DOHH2 (cell line): ENCODE data around the gene H6PD.

Experiments
- H3F3A ChIP-seq: fragments of 200-600 bp; sonication (generic), shearing (Covaris generic); 2 replicates; pipeline ENCODE4 v1.6.0; 2016; ENCODE audit warnings: antibody characterized with exemption, mild to moderate bottlenecking; ENCODE audit not compliant: control insufficient read depth, insufficient read depth
- H3K27ac ChIP-seq: fragments of 200-600 bp; sonication (generic); 2 replicates; pipeline ENCODE4 v1.5.1; 2014; ENCODE audit warnings: low read depth, mild to moderate bottlenecking, low read length, moderate library complexity
- H3K27me3 ChIP-seq: fragments of 200-600 bp; sonication (generic); 2 replicates; pipeline ENCODE4 v1.6.1; 2014; ENCODE audit warnings: mild to moderate bottlenecking, low read length, mixed read lengths; ENCODE audit not compliant: control insufficient read depth
- H3K36me3 ChIP-seq: fragments of 200-600 bp; sonication (generic); 2 replicates; pipeline ENCODE4 v1.6.1; 2014; ENCODE audit warnings: mild to moderate bottlenecking, low read length, moderate library complexity, mixed read lengths; ENCODE audit not compliant: control insufficient read depth
- H3K4me1 ChIP-seq: fragments of 200-600 bp; sonication (generic); 2 replicates; pipeline ENCODE4 v1.6.1; 2014; ENCODE audit warnings: mild to moderate bottlenecking, low read length, mixed read lengths; ENCODE audit not compliant: control insufficient read depth
- H3K4me2 ChIP-seq: fragments of 200-600 bp; sonication (generic); 2 replicates; pipeline ENCODE4 v1.6.0; 2014; ENCODE audit warnings: mild to moderate bottlenecking, low read length, moderate library complexity
- H3K4me3 ChIP-seq: fragments of 200-600 bp; sonication (generic); 2 replicates; pipeline ENCODE4 v1.5.1; 2014; ENCODE audit warnings: mild to moderate bottlenecking, low read length, mixed read lengths
- H3K79me2 ChIP-seq: fragments of 200-600 bp; sonication (generic); 2 replicates; pipeline ENCODE4 v1.6.1; 2014; ENCODE audit warnings: mild to moderate bottlenecking, low read length, mixed read lengths; ENCODE audit not compliant: control insufficient read depth
- H3K9me2 ChIP-seq: fragments of 200-600 bp; sonication (generic); replicated peaks from 2 replicates; pipeline ENCODE4 v1.6.1; 2014; ENCODE audit warnings: mild to moderate bottlenecking, low read length, mixed read lengths; ENCODE audit not compliant: control insufficient read depth
- H3K9me3 ChIP-seq: fragments of 200-600 bp; sonication (generic); 2 replicates; pipeline ENCODE4 v1.6.1; 2014; ENCODE audit warnings: antibody characterized with exemption, low read length, mixed read lengths; ENCODE audit not compliant: control insufficient read depth, insufficient read depth
- H4K20me1 ChIP-seq: fragments of 200-600 bp; sonication (generic); 2 replicates; pipeline ENCODE4 v1.6.0; 2014; ENCODE audit warnings: low read depth, mild to moderate bottlenecking, antibody characterized with exemption, low read length, moderate library complexity; ENCODE audit not compliant: control insufficient read depth, insufficient read depth
- EZH2phosphoT487 ChIP-seq: fragments of 200-600 bp; sonication (generic); IDR thresholded peaks from 2 replicates; pipeline ENCODE4 v1.6.1; 2017; ENCODE audit warnings: borderline replicate concordance, mild to moderate bottlenecking, antibody characterized with exemption, low read length, moderate library complexity, mixed read lengths
- TF ChIP-seq, protein P1 (sequence below): fragments of 200-600 bp; sonication (generic); IDR thresholded peaks from one replicate; pipeline ENCODE4 v1.5.1; 2014; ENCODE audit warnings: antibody characterized with exemption, mild to moderate bottlenecking, low read depth, low read length; ENCODE audit not compliant: poor library complexity, severe bottlenecking

H6PD gene

DNA sequence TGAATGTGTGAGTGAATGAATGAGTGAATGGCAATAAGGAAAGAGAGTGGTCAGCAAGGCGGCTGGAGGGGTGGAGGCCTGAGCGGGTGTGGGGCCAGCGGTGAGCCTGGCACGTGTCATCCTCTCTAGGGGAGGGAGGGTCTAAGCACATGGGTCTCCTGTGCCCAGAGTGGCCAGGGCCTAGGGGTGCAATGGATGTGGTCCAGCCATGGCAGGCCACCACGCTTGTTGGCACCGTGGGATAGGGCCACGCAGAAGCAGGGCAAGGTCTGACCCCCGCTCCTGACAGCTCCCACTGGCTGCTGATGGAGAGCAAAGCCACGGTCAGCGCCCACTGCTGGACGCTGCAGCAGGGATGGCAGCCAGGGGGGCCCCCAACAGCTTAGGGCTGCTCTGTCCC is 38.6 kb downstream of the H6PD start:
- Histone ChIP-seq H3K4me2 (no peak overlapping the region), H3K9me2 (no peaks in the 10 kb centered on the region), H3K4me1 (no peaks in the 10 kb centered on the region), H3K27ac (no peak overlapping the region), H3K9me3 (no peaks in the 10 kb centered on the region), H4K20me1 (no peaks in the 10 kb centered on the region), H3K27me3 (peaks cover 7% of the 10 kb centered on the region; the same call in 1 of the 2 replicates), H3F3A (no peaks in the 10 kb centered on the region), H3K4me3 (no peak overlapping the region), H3K79me2 (no peaks in the 10 kb centered on the region), H3K36me3 (no peaks in the 10 kb centered on the region)
- no peak for TF ChIP-seq EZH2phosphoT487
- TF ChIP-seq, protein P1, sequence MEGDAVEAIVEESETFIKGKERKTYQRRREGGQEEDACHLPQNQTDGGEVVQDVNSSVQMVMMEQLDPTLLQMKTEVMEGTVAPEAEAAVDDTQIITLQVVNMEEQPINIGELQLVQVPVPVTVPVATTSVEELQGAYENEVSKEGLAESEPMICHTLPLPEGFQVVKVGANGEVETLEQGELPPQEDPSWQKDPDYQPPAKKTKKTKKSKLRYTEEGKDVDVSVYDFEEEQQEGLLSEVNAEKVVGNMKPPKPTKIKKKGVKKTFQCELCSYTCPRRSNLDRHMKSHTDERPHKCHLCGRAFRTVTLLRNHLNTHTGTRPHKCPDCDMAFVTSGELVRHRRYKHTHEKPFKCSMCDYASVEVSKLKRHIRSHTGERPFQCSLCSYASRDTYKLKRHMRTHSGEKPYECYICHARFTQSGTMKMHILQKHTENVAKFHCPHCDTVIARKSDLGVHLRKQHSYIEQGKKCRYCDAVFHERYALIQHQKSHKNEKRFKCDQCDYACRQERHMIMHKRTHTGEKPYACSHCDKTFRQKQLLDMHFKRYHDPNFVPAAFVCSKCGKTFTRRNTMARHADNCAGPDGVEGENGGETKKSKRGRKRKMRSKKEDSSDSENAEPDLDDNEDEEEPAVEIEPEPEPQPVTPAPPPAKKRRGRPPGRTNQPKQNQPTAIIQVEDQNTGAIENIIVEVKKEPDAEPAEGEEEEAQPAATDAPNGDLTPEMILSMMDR: no peak

DNA sequence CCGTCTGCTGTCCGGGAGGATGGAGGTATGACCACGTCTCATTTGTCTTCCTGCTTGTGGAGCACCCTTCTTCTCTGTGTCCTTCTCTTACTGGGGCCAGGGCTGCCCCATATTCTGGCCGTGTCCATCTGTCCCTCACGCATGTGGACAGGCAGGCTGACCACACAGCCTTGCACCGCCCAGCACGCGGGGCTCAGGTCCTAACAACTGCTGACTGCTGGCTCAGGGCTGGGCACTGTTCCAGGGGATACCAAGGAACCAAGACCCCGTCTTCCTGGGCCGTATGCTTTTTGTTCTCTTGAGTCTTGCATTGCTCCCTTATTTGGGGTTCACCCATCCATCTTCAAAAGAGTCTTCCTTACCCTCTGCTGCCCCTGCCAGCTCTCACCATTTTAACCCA is 40.6 kb downstream of the H6PD start:
- H4K20me1 ChIP-seq: no peaks in the 10 kb centered on the region
- H3K36me3 ChIP-seq: no peaks in the 10 kb centered on the region
- no peaks in the 10 kb centered on the region for H3K9me2 ChIP-seq
- no peak overlapping the region for H3K4me3 ChIP-seq
- no peak overlapping the region for H3K27ac ChIP-seq
- no peaks in the 10 kb centered on the region for H3F3A ChIP-seq
- H3K9me3 ChIP-seq: no peaks in the 10 kb centered on the region
- TF ChIP-seq, protein P1: no peak
- peaks cover 11% of the 10 kb centered on the region; the same call in 1 of the 2 replicates for H3K27me3 ChIP-seq
- no peak overlapping the region for H3K4me2 ChIP-seq
- no peaks in the 10 kb centered on the region for H3K4me1 ChIP-seq
- no peaks in the 10 kb centered on the region for H3K79me2 ChIP-seq

DNA sequence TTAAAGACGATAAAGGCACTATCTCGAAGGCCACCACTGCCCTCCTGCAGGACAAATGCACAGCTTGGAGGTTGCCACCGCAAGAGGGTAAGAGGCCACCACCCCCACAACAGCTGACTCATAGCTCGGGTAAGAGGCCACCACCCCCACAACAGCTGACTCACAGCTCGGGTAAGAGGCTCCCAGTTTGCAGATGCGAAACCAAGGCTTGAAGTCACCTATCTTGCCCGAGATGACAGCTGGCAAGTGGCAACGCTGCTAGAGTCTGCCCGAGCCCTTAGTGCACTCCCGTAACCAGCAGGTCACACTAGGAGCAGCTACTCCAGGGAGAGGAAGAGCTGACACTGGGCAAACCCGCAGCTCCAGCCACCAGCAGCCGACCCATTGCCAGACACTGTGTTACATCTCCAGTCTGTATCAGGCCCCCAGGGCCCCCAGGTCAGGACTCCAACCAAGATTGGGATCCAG is 41.0 kb downstream of the H6PD start:
- Histone ChIP-seq H3K9me2 (no peaks in the 10 kb centered on the region), H3K79me2 (no peaks in the 10 kb centered on the region), H3K9me3 (no peaks in the 10 kb centered on the region), H3K36me3 (no peaks in the 10 kb centered on the region), H3K4me3 (no peak overlapping the region), H4K20me1 (no peaks in the 10 kb centered on the region), H3K27me3 (peaks cover 11% of the 10 kb centered on the region; the same call in 1 of the 2 replicates), H3K27ac (no peak overlapping the region), H3F3A (no peaks in the 10 kb centered on the region), H3K4me1 (no peaks in the 10 kb centered on the region), H3K4me2 (no peak overlapping the region)
- TF ChIP-seq EZH2phosphoT487: no peak
- TF ChIP-seq, protein P1: no peak
